ENCODE results near the gene NECAB3.

NECAB3 gene

DNA sequence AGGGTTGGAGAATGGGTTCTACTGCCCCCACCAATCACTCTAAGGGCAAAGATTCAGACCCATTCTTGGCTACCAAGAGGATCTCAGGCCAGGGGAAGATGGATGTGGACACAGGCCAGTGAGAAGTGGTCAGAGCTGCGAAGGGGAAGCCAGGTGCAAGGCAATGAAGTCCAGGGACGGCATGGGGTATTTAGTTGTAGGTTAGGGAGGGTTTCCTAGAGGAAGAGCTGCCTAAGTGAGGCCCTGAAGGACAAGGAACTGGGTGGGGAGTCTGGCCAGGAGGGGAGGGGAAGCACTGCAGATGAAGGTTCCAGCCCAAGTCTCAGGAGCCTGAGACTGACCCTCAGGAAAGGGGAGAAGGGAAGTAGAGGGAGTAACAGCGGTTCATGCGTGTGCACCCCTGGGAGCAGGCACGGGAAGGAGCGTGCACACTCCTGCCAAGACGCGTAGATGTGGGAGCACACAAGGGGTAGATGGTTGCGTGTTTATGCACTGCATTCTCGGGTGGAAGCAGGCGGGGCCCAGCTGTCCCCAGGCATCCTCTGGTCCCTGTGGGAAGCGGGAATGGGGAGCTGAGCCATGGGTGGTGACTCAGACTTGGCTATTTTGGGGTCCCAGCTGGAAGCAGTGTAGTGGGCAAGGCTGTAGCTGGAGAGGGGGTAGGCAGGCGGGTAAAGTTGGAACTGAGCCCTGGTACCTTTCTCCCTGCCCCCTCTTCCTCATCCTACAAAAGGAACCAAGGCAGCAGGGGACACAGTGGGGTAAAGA is 4.2 kb downstream of the NECAB3 start:
- no peak for DNase-seq
- intact Hi-C loops (cut with DNase I) = loop anchor here (5.0 to 10.0 kb wide), 2 partner anchors 65 to 213 kb away; partner anchors contain the start of gene ZNF341

DNA sequence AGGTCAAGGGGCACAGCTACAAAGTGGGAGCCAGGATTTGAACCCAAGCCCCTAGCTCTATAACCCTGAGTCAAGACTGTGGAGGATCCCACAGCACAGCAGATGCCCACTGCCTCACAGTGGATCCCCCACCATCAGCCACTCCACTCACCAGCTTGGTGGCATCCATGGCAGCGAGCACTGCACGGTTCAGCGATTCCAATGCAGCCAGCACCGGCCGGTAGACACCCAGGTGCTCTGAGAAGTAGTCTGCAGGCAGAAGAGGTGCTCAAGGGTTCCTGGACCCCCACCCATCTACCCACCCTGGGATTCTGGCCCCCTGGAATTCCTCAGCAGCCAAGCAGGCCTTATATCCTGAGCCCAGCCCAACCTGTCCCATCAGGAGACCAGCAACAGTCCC is 5.0 kb downstream of the NECAB3 start:
- intact Hi-C loops (cut with DNase I) = loop anchor here (5.0 to 10.0 kb wide), 2 partner anchors 66 to 212 kb away; partner anchors contain the start of gene ZNF341

DNA sequence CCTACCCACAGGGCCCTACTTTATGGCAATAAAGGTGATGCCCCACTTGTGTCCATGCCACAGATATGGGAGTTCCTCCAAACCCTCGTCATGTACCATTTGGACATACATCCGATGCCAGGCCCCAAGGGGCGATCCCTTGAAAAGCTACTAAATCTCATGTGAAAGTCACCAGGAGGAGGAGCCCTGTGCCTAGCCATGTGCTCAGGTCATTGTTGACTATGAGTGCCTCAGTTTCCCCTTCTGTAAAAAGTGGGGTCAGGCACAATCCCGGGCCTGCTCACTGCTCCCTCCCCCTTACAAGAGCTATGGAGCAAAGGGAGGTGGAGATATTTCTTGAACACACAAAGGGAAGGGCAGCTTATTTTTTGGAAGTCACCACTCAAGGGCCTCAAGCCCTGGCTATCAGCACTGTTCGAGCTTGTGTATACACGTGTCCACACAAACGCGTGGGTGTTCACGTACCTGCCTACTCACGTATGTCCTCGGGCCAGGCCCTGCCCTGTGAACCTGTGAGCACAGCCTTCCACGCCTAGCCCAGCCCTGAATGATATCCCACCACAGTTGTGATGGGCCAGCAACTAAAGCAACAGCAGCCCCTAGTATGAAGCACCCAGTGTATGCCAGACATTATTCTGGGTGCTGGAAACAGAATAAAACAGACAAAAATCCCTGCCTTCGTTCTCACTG is 5.6 kb downstream of the NECAB3 start:
- no peak for DNase-seq
- intact Hi-C loops (cut with DNase I) = loop anchor here (5.0 to 10.0 kb wide), 2 partner anchors 66 to 211 kb away; partner anchors contain the start of gene ZNF341

More for the DNA sequence above, 5.0 kb downstream of the NECAB3 start:
- DNase-seq = no peak

DNA sequence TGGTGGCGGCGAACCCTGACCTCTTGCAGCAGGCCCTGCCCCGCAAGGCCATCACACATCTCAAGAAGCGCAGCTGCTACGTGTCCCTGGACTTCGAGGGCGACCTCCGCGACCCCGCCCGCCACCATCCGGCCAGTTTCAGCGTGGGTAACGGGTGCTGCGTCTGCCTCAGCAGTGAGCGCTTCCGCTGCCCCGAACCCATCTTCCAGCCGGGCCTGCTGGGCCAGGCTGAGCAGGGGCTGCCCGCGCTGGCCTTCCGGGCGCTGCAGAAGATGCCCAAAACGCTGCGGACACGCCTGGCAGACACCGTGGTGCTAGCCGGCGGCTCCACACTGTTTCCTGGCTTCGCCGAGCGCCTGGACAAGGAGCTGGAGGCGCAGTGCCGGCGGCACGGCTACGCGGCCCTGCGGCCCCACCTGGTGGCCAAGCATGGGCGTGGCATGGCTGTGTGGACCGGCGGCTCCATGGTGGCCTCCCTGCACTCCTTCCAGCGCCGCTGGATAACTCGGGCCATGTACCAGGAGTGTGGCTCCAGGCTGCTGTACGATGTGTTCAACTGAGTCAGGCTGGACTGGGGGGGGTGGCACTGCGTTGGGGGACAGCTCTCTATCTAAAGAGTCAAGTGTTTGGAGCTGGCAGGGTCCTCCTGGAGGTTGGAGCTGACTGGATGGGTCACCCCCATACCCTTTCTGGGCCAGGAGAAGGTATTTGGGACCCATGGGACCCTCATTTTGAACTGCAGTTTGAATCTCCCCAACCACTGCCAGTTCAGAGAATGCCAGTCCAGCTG is 6.4 kb downstream of the NECAB3 start:
- peak; percentile 56 to 91 (median 81) for DNase-seq
- intact Hi-C loops (cut with DNase I) = loop anchor here (5.0 to 10.0 kb wide), 2 partner anchors 67 to 211 kb away; partner anchors contain the start of gene ZNF341

DNA sequence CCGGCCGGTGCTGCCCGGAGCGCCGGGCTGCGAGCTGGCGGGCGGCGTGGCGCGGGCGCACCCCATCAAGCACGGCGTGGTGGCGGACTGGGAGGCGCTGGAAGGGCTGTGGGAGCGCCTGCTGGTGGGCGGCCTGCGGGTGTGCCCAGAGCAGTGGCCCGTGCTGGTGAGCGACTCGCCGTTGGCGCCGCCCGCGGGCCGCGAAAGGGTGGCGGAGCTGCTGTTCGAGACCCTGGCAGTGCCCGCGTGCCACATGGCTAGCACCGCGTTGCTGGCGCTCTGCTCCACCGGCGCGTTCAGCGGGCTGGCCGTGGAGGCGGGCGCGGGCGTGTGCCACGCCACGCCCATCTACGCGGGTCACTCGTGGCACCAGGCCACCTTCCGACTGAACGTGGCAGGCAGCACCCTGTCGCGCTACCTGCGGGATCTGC is 7.0 kb downstream of the NECAB3 start:
- peak in 31 of 42 donors; percentile 21 to 71 (median 46) for DNase-seq
- intact Hi-C loops (cut with DNase I) = loop anchor here (5.0 to 10.0 kb wide), 2 partner anchors 68 to 210 kb away; partner anchors contain the start of gene ZNF341

DNA sequence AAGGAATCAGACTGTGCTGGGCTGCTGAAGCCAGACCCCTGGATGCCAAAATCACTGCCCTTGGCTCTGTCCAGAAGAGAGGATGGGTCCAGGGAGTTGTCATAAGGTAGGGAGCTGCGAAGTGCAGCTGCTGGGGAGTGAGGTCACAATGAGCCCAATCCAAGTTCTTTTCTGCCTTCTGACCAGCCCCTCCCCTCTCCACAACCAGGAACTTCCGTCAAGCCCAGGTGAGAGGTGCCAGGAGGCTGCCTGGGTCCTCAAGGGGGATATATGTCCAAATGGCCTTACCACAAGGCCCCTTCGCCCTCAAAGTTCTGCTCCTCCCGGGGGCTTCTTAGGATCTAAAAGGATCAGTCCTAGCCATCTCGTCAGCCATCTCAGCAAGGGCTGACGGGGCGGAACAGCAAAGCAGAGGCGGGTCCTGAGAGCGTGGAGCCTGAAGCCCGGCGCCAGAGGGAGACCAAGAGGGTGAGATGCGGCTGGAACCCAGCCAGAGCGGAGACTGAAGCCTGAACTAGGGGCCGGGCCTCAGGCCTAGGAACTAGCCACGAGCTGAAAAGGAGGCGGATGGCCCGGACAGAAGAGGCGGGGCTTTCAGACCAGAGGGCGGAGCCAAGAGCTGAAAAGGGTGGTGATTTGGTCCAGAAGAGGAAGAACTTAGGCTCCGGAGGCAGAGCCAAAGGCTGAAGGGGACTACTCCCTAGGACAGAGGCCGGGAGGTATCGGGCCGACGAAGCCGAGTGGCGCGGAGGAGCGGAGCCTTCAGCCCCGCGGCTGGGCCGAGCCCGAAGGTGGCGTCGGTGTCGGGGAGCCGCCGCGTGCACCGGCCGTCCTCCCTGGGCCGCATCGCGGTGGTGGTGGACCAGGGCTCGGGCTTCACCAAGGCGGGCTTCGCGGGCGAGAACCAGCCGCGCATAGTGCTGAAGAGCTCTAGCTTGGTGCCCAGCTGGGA is 7.7 kb downstream of the NECAB3 start, which contains the start of gene ACTL10:
TSS of gene ACTL10 (plus strand) at position 651 of the 952 bp plus-strand sequence. CDS start 555 bp downstream, outside the sequence.
- DNase-seq = peak; percentile 87 to 98 (median 94)
- intact Hi-C loops (cut with DNase I) = loop anchor here (5.0 to 10.0 kb wide), 2 partner anchors 68 to 209 kb away; partner anchors contain the start of gene ZNF341

DNA sequence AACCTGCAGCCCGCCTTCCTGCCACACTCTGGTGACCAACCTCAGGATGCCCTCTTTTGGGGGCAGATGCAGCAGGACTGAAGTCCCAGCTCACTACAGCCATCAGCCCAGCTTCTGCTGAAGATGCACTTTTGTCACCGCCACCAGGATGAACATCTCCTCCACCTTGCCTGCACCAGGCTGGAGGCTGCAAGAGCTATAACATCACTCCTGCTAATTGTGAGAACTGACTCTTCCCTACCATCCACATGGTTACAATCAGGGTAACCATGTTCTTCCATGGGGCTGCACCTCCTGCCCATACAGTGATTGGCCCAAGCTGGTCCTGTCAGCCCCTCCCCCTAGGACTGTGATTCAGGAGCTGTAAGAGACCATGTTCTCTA is 9.5 kb downstream of the NECAB3 start:
- intact Hi-C loops (cut with DNase I) = loop anchor here (5.0 to 10.0 kb wide), 2 partner anchors 70 to 207 kb away; partner anchors contain the start of gene ZNF341

DNA sequence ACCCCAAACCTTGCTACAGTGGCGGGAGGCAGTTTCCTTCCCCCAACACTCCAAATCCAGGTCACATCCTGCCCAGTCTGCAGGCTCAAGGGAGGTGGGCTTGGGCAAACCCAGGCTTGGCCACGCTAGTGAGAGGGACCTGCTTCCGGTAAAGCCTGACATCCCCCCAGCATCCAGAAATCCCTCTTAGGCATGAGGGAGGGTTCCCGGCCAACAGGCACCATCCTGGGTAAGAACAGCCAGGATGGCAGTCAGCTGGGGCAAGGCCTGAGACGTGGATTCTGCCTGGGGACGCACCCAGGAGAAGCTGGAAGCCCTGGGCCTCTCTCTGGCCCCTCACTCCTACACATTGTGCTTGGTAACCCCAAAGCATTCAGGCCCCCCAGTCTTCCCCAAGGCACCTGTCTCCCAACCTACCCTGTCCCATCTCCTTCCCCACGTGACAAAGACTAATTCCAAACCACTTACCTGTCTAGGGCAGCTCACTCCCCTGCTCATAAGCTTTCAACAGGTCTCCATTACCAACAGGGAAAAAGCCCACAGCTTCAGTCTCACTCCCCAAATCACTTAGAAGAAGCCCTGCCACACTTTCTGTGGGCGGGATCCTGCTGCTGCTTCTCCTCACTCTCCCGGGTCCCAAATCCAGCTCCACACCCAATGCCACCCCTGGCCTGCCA is 10.0 kb downstream of the NECAB3 start:
- DNase-seq = no peak
- intact Hi-C loops (cut with DNase I) = loop anchor here (10.0 kb wide), 1 partner anchor 71 kb away; the partner anchor contains the start of gene ZNF341

More for the DNA sequence above, 9.5 kb downstream of the NECAB3 start:
- DNase-seq = no peak

DNA sequence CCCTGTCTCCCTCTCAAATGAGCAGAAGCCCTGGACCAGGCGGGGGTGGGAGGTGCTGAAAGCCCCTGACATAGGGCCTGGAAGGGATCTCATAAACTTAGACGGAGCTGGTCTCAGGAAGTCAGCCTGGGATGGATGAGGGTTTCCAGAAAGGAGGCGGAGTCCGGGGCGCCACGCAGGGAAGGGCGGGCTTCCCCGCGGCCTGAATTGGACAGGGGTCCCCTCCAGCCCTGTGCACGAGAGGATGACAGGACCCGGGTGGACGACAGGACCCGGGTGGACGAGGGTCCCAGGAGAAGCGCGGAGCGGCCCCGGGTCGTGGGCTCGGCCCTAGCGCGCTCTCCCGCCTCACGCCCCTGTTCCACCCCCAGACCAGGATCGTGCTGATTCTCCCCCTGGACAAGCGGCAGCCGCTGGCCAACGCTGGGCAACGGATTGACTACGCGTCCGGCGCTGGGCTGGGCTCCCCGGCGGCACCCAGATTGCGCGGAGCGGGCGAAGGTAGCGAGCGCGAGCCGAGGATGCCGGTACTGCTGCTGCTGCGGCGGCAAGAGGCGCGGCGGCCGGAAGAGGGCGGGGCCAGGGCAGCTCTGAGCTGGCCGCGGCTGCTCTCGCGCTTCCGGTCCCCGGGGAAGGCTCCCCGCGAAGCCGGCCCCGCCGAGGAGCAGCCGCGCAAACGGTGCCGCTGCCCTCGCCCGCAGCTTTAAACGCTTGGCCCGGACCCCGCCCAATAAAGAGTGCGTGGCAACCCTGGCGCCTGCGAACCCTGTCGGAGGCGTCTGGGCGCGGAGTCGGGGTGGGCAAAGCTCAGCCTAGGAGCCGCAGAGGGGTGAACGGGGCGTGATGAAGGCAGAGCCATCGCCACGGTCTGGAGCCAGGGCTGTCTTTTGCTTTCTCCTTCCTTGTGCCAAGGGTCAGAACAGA is 10.8 kb downstream of the NECAB3 start:
- peak in 41 of 42 donors; percentile 59 to 93 (median 85) for DNase-seq
- intact Hi-C loops (cut with DNase I) = loop anchor here (10.0 kb wide), 1 partner anchor 71 kb away; the partner anchor contains the start of gene ZNF341

DNA sequence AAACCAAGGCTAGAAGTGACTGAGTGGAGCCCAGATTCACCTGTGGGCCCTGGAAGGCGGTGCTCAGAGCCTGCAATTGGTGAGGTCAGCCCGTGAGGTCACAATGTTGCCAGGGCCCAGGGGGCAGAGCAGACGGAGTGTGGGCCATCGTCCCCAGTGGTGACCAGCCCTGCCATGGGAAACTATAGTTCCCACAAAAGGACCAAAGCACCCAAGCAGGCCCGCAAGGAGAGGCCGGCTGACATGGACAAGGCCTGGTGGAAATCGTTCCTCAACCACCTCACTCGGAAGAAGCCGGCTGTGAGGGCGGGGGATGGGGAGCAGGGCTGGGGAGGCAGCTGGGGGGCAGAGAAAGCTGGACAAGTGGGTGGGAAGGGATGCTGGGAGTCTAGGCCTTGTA is 12.1 kb downstream of the NECAB3 start, which contains the start of gene C20orf144:
TSS of gene C20orf144 (plus strand) at position 156 of the 400 bp plus-strand sequence. CDS start at position 175, 19 bp downstream.
- intact Hi-C loops (cut with DNase I) = loop anchor here (10.0 kb wide), 1 partner anchor 73 kb away; the partner anchor contains the start of gene ZNF341
- DNase-seq = no peak

DNA sequence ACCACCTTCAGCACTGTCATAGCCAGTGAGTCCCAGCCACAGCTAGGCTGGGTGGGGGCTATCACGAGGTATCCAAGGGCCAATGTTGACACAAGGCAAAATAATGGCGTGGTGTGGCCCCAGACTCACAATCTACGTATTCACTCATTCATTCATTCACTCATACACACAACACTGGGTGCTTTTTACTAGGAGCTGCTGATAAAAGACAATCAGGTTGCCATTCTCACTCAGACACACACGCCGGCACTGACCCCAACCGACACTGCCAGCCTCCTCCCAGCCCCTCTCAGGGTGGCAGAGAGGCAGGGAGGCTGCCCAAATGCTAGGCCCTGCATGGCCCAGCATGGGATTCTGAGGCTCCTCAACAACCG is 13.6 kb downstream of the NECAB3 start:
- intact Hi-C loops (cut with DNase I) = loop anchor here (10.0 kb wide), 1 partner anchor 74 kb away; the partner anchor contains the start of gene ZNF341
- no peak for DNase-seq

DNA sequence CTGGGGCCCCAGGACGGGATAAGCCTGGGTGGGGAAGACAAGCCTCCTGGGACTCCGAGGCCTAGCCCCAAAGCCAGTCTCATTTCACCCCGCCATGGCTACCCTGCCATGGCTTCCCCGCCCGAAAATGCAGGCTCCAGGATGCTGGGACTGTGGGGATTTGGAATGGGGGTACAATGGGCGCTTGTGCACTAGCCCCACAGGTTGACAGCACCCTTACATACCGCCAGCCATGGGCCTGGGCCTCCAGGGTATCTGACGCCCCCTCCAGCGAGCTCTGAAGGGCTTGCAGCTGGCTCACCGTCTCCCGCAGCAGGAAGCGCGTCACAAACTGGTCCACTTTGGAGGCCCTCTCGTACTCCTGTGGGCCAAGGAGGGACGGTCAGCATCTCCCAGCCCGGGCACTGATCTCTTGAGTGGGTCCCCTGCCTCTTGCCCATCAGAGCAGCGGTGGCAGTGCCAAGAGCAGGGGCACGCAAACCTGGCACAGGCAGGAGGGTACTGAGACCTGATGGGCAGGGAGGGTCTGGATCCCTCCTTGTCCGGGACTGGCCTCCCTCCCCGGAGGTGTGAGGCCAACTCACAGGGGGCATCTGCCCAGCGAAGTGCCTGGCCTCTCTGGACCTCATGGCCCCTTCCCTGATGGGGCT is 14.1 kb downstream of the NECAB3 start:
- intact Hi-C loops (cut with DNase I) = loop anchor here (10.0 kb wide), 1 partner anchor 75 kb away; the partner anchor contains the start of gene ZNF341

DNA sequence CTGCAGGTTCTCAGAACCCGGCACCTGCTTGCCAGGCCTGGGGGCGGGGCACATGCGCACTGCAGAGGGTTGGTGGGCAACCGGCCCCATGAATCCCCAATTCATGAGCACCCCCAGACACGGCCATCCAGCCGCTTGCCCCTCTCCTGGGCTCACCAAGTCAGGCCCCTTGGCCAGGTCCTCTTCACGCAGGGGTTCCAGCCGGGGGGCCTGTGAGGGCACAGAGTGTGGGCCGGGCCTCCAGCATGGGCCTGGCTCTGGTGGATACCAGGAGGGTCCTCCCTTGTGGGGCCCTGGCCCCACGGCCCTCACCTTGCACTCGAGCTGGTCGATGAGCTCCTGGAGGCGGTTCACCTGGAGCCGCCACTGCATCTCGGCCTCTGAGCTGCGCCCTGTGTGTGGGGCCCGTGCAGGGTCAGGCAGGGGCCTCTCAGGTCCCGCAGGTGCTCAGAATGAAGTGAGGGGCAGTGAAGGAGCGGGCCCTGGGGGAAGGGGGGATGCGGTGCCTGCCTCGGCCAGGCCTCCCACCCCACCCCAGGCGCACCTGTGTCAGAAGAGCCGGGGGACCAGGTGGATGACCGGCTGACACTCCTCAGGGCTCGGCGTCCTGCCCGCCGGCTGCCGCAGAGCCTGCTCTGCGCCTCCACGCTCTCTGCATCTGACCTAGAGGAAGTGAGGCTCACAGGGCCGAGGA is 14.7 kb downstream of the NECAB3 start:
- intact Hi-C loops (cut with DNase I) = loop anchor here (10.0 kb wide), 1 partner anchor 75 kb away; the partner anchor contains the start of gene ZNF341
- DNase-seq = no peak

More for the DNA sequence above, 14.1 kb downstream of the NECAB3 start:
- DNase-seq = no peak

DNA sequence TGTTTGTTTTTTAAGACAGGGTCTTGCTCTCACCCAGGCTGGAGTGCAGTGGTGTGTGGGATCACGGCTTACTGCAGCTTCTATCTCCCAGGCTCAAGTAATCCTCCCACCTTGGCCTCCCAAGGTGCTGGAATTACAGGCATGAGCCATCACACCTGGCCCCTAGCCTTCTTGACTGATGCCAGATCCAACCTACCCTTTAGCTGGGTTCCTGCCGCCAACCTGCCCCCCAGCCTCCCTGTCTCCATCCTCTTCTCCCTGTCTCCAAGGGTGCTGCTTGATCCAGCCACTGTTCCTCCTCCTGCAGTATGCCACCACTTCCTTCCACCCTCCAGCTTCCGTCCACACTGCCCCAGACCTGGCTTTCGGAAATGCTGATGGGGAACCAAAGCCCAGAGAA is 15.3 kb downstream of the NECAB3 start:
- no peak for DNase-seq
- intact Hi-C loops (cut with DNase I) = no loop called here

All from head of caudate nucleus (tissue), 42 donors.